T-helper 1 cell treated with Interleukin-12 subunit alpha and Interleukin-12 subunit beta and Interleukin-4 antibody, amounts not matched to agents 30 ng/mL and 1 ng/mL, for 36 hours (primary cell): ENCODE data around the gene CNTN5. TPM values are rescaled to one million over a fixed set of nuclear protein-coding genes. Genes with fewer than 3 reads are reported as not detected.
"Not testable (repeated sequence)": the region's sequence is repeated elsewhere in the genome, so short reads cannot be mapped to it uniquely, and the experiment has no call there.

ENCODE experiments used
- intact Hi-C: fragments of 100-400 bp; cut with micrococcal nuclease; formaldehyde crosslinking; loops from one replicate; pipeline ENCODE4 v1.15.1; 2024
- total RNA-seq: library from RNA; stranded (reverse); gene quantifications from 2 replicates; pipeline ENCODE4 v1.2.3, GENCODE V29; 2022

CNTN5 gene
- total RNA-seq, 1 donor from 2014 or later: not detected

DNA sequence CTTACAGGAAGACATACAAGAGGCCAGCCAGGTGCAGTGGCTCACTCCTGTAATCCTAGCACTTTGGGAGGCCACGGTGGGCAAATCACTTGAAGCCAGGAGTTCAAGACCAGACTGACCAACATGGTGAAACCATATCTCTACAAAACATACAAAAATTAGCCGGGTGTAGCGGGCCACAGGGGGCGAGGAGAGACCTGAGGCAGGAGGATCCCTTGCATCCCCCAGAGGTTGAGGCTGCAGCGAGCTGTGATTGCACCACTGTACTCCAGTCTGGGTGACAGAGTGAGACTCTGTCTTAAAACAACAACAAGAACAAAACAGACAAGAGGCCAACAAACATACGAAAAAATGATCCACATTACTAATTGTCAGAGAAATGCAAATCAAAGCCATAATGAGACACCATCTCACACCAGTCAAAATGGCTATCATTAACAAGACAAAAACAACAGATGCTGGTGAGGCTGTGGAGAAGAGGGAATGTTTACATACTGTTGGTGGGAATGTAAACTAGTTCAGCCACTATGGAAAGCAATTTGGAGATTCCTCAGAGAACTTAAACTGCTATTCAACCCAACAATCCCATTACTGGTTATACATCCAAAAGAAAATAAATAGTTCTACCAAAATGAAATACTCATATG lies 1167.5 kb downstream of the CNTN5 start:
- intact Hi-C loops: no loop called here

DNA sequence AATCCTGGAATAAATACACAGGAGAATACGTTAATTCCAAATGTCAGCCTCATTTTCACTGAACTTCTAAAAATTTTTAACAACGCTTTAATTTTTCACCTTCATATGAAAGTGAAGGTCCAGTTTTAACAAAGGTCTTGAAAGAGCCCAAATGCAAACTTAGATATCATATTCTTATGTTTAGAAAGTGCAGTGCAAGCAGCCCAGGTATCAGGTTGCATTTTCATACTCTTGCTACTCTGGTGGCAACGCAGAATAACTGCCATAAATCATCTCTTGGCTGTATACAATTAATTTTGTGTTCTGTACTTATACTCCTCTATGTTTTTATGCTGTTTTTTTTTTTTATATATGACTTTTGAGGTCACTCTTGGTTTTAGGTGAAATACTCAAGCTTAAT lies 1169.6 kb downstream of the CNTN5 start:
- intact Hi-C loops: no loop called here

- intact Hi-C loops: no loop called here
Measured at GRCh38 chr11:100192181-100192580, 1171.4 kb downstream of the CNTN5 start.

DNA sequence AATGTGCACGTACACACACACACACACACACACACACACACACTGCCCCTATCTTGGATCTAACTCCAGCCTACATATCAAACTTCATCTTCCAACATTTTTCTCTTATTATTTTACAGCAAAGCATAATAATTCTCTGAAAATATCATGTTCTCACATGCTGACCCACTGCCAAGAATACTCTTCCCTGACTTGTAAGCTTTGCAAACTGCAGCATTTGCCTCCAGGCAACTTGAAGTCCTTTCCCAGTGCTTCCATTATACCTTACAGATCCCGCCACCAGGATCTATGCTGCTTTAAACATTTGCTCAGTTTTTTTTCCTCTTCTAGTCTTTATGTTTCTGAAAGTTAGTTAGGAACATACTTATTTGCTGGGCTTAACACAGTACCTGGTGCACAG lies 1183.0 kb downstream of the CNTN5 start:
- intact Hi-C loops: no loop called here

DNA sequence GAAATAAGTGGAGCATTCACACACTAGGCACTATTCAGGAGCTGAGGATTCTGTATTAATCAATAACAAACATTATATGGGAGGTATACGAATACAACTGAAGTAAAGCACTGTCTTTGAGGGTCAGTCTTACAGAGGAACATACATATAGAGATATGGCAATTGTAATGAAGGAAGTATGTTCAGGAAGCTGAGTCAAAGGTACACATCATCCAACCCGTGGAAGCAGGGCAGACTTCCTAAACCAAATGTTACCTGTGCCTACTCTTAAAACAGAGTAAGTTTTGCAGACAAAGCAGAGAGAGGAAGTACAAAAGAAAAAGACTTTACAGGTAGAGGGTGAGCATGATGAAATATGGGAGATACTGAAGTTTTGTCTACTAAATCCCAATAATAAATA lies 1185.2 kb downstream of the CNTN5 start:
- intact Hi-C loops: no loop called here

- intact Hi-C loops: no loop called here
Measured at GRCh38 chr11:100208207-100208606, 1187.5 kb downstream of the CNTN5 start.

DNA sequence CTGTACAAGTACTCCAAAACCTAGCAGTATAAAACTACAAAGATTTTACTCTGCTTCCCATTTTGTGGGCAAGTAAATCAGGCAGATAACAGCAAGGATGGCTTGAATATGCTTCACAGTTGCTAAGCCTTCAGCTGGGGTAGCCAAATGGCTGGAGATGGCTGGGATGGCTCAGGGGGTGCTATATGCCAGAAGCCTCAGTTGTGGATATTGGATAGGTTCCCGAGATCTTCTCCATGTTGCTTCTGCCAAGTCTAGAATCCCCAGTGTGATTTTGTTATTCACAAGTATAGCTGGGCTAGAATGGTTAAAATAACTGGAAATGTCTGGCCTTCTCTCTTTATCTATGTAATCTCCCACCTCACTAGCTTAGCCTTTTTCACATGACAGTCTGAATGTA lies 1194.0 kb downstream of the CNTN5 start:
- intact Hi-C loops: no loop called here

DNA sequence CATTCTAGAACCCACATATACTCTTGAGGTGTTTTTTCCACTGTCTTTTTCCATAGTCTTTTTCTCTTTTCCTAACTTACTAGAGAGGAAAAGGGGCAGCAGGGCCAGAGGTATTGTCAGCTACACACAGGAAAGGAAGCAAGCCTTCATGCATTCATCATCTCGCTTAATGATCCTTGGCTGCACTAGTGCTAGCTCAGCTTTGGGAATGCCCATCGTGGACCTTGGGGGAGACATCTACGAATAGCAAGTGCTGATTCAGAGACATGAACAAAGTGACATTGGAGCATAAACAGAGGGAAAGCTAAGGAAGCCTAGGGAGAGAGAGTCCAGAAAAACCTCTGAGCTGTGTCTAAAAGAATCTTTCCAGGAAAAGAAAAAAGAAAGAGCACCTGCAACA lies 1200.1 kb downstream of the CNTN5 start:
- intact Hi-C loops: no loop called here

DNA sequence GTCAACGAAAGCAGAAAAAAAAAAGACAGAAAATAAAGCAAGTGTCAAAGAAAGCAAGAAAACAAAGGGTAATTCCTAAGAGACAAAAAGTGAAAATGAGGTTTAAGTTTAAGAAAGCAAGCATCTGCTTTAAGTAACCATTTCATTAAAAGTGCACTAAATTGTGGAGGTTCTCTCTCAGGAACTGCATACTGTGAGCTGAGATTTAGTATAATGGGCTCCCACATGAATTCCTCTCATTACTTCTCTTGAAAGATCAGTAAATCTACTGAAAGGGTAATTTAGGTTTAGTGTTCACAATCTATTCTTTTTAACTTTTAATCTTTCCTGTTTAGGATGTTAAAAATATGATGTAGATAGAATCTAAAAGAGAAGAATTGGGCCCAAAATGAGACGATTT lies 1201.0 kb downstream of the CNTN5 start:
- intact Hi-C loops: no loop called here

- intact Hi-C loops: no loop called here
Measured at GRCh38 chr11:100224541-100225034, 1203.8 kb downstream of the CNTN5 start.

DNA sequence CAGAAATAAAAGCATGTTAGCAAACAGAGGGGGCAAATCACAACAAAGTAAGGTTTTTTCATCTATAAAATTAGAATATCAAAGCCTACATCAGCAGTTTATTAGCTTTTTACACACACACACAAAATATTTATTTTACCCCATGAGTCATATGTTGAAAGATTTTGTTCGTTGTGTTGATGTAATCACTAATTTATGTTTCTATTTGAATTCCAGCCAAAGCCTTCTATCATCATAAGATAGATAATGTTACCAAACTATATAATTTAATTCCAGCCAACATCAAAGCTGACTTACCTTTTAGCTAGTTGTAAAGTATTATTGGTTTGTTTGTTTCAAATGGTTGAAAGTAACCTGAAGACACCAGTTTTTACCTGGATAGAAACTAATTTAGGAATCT lies 1208.3 kb downstream of the CNTN5 start:
- intact Hi-C loops: no loop called here

DNA sequence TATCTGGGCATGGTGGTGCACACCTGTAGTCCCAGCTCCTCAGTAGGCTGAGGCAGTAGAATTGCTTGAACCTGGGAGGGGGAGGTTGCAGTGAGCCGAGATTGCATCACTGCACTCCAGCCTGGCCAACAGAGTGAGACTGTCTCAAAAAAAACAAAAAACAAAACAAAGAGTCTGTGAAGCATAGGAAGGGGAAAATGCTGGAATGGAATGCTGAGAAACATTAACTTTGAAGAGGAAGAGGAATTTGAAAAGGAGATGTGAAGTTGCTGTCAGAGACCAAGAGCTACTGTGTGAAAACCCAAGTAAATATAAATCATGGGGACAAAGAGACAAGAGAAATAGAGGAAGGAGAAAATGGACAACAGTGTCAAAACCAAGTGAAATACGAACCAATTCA lies 1211.3 kb downstream of the CNTN5 start:
- intact Hi-C loops: no loop called here

DNA sequence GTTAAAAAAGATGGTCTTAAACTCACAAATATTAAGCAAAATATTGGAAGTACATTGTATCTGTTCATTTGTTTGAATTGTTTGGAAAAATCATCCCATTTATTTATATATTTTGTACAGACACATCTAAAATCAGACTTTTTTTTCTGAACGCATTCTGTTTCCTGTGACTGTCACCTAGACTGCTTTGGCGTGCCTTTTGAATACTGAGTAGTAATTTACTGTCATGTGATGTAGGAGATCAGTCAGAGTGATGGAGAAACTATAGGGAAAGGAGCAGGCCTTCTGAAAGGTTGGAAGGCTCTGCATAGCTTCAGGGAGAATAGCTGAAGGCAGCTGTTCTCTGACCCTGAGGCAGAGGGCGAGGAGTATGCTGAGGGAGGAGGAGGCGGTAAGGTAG lies 1214.3 kb downstream of the CNTN5 start:
- intact Hi-C loops: no loop called here

GRCh38 chr11:100240025-100240539 lies 1219.3 kb downstream of the CNTN5 start:
- intact Hi-C loops: no loop called here

DNA sequence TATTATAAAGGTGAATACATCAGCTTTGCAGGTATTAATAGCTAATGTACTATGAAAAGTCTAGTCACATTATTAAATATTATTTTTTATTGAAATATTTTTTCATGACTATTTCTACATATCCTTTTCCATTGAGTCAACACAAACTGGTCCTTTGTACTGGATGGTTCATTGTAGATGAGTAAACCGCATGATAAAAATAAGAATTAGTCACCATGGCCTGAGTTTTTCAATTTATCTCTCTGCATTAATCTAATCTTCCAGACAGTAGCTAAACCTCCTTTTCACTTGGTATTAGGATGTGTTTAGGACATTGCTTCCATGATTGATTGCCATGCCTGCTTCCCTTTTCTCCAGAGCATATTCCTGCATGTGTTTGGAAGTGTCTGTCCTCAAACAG lies 1227.0 kb downstream of the CNTN5 start:
- intact Hi-C loops: no loop called here

DNA sequence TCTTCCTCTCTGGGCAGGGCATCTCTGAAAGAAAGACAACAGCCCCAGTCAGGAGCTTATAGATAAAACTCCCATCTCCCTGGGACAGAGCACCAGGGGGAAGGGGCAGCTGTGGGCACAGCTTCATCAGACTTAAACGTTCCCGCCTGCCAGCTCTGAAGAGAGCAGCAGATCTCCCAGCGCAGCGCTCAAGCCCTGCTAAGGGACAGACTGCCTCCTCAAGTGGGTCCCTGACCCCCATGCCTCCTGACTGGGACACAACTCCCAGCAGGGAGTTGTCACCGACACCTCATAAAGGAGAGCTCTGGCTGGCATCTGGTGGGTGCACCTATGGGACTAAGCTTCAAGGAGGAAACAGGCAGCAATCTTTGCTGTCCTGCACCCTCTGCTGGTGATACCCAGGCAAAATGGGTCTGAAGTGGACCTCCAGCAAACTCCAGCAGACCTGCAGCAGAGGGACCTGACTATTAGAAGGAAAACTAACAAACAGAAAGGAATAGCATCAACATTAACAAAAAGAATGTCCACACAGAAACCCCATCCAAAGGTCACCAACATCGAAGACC lies 1236.6 kb downstream of the CNTN5 start:
- intact Hi-C loops: not testable (repeated sequence)

DNA sequence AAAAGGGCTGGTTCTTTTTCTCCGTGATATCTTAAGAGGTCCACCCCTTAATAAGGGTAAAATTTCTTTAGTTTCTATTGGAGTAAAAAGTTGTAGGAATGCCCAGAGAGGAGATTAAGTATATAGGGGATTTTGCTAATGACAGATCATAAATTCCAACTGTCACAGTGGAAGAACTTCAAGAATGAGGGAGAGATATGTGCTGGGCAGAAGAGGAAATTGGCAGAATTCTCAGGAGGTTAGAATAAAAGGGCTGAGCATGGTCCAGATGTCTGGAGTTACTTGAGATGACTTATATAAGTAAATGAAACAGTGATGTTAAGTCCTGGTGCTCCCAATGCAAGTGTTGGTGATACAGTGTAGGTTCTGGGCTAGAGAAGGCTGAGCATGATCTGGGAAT lies 1248.8 kb downstream of the CNTN5 start:
- intact Hi-C loops: no loop called here

- intact Hi-C loops: no loop called here
Measured at GRCh38 chr11:100273066-100273815, 1252.5 kb downstream of the CNTN5 start.

DNA sequence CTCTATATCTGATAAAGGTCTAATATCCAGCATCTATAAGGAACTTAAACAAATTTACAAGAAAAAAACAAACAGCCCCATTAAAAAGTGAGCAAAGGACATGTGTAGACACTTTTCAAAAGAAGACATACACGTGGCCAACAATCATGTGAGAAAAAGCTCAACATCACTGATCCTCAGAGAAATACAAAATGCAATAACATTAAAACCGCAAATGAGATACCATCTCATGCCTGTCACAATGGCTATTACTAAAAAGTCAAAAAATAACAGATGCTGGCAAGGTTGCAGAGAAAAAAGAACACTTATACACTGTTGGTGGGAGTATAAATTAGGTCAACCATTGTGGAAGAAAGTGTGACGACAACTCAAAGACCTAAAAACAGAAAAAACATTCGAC lies 1253.7 kb downstream of the CNTN5 start:
- intact Hi-C loops: not testable (repeated sequence)

DNA sequence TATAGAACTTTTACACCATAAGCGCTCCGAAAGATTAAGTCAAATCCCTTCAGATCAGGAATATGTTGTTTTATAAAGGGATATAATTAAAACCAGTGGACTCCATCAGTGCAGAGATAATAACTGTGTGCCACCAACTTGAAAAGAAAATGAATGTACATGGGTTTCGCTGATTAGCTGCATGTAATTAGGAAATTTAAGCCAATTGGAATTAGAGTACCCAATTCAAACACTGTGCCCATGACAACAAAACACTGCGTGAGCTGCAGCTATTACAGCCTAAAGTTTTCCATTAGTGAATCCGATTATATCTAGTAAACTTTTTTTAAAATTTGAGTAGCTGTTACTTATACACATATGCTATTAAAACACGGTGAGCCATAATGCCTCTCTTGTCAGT lies 1274.0 kb downstream of the CNTN5 start:
- intact Hi-C loops: no loop called here

DNA sequence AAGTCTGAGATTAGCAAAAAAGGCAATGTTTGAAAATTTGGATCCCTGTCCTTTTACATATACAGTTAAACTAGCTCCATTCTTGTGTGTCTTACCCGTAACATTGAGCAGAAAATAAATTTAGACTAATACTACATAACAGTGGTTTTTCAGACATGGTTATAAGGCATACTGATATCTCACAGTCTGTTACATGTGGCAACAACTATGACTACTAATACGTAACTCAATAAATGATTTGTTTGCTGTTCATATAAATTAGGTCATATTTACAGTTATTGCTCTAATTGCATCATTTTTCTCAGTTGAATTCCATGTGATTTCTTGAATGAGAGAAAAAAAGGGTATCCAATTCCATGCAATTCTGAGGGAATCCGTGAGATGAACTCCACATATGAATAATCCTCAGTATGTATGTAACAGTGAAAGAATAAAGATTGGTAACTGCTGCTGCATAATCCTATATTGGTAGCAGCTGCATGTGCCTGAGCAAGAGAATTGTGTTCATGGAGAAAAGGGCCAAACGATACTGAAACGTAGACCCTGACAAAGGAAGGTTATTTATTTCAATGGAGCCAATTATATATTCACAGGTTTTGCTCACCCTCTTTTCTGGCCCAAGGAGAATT lies 1275.4 kb downstream of the CNTN5 start:
- intact Hi-C loops: no loop called here

GRCh38 chr11:100297516-100297915 lies 1276.8 kb downstream of the CNTN5 start:
- intact Hi-C loops: no loop called here
